ENCODE results near the gene HK2.

The HK2 gene

DNA sequence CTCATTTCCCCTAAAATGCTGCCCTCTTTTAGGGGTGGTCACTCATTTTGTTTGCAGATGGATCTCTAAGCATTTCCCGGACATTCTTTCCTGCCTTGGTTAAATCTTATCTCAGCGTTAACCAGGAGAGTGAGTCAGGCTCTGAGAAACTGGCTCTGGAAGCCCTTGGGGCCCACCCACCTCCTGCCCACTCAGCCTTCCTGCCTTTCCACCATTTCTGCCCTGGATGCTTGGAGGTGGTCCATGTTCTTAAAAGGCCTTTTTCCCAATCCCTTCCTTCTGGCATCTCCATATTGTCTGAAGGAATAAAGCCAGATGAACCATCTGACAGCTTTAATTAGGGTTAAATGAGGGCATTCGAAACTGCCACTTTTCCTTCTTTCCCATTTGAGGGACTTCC is 9.5 kb downstream of the HK2 start:
- TF ChIP-seq, protein P1, sequence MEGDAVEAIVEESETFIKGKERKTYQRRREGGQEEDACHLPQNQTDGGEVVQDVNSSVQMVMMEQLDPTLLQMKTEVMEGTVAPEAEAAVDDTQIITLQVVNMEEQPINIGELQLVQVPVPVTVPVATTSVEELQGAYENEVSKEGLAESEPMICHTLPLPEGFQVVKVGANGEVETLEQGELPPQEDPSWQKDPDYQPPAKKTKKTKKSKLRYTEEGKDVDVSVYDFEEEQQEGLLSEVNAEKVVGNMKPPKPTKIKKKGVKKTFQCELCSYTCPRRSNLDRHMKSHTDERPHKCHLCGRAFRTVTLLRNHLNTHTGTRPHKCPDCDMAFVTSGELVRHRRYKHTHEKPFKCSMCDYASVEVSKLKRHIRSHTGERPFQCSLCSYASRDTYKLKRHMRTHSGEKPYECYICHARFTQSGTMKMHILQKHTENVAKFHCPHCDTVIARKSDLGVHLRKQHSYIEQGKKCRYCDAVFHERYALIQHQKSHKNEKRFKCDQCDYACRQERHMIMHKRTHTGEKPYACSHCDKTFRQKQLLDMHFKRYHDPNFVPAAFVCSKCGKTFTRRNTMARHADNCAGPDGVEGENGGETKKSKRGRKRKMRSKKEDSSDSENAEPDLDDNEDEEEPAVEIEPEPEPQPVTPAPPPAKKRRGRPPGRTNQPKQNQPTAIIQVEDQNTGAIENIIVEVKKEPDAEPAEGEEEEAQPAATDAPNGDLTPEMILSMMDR (IDR thresholded peaks at IDR 0.05), result no peak

DNA sequence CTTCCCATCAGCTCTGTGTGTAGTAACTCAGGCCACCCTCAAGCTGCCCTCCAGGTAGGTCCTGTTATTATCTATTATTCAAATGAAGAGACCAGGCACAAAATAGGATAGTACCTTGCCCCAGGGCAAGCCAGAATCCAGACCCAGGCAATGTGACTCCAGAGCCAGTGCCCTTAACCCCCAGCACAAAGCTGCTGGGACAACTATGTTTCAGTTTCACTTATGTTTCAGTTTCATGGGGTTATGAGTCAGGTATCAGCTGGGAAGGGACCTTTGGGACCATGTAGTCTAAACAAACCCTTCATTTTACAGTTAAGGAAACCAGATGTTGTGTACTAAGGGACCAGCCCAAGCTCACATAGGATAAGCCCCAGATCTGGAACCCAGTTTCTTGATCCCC is 10.0 kb downstream of the HK2 start:
- TF ChIP-seq, protein P1 (IDR thresholded peaks at IDR 0.05), result no peak

DNA sequence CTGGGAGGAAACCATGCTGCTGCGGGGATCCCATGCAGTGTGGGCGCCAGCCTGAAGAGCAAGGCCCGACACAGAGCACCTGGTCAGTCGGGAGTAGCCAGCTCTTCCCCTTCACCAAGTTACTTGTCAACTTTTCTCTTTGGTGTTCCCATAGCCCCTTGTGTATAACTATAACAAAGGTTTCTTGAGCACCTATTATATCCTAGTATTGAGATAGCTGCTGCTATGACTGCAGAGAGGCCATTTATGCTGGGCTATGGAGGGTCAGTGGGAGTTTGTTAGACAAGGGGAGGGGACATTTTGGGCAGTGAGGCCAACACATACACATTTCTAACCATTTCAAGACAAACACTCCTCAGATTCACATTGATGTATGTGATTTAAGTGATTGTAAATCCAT is 10.8 kb downstream of the HK2 start:
- TF ChIP-seq, protein P1 (IDR thresholded peaks at IDR 0.05), result no peak

DNA sequence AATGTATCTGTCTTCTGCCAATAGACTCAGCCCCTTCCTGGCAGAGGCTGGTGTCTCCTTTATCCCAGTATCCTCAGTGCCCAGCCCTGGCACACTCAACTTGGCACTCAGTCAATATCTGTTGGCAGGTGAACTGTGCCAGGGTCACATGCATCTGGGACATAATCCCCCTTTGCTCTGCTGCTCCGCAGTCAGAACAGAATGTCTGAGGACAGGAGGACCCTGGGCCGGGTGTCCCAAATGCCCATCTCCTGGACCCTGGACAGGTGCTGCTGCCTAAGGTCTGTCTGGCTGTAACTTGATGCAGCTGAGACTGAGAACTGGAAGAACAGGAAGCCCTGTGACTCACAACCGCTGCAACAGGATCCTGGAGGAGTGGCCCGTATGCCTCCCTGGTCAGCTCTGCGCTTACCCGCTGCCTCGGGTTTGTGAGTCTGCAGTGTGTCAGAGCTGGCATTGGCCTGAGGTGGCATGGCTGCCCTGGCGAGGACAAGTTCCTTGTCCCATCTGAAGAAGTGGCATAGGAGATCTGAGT is 11.4 kb downstream of the HK2 start:
- TF ChIP-seq, protein P1 (IDR thresholded peaks at IDR 0.05), result no peak

DNA sequence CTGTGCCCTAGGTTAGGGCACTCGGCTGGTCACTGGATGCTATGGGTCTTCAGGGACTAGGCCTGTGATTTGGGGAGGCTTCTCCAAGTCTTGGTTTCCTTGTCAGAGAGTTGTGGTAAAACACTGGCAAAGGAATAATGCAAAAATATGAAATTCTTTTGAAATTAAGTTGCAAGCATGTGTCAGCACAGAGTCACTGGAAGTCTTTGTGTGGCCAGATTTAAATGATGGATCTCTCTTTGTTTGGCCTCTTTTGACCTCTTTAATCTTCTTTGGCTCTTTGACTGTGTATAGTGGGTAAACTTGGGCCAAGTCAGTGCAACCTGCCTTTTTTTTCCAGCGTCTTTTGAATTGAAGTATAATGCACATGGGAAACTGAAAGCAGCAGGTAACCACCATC is 12.1 kb downstream of the HK2 start:
- TF ChIP-seq, protein P1 (IDR thresholded peaks at IDR 0.05), result no peak

DNA sequence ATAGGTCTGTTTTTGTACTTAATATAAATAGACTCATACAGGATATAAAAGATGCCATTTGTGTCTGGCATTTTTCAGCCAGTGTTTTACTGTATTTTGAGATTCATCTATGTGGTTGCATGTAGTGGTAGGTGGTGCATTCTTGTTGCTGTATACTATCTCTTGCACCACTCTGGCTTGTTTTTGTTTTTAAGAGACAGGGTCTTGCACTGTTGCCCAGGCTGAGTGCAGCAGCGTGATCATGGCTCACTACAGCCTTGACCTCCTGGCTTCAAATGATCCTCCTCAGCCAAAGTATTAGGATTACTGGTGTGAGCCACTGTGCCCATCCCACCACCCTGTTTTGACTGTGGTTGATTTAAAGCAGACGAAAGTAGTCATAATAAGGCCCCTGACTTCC is 12.6 kb downstream of the HK2 start:
- TF ChIP-seq, protein P1 (IDR thresholded peaks at IDR 0.05), result no peak

DNA sequence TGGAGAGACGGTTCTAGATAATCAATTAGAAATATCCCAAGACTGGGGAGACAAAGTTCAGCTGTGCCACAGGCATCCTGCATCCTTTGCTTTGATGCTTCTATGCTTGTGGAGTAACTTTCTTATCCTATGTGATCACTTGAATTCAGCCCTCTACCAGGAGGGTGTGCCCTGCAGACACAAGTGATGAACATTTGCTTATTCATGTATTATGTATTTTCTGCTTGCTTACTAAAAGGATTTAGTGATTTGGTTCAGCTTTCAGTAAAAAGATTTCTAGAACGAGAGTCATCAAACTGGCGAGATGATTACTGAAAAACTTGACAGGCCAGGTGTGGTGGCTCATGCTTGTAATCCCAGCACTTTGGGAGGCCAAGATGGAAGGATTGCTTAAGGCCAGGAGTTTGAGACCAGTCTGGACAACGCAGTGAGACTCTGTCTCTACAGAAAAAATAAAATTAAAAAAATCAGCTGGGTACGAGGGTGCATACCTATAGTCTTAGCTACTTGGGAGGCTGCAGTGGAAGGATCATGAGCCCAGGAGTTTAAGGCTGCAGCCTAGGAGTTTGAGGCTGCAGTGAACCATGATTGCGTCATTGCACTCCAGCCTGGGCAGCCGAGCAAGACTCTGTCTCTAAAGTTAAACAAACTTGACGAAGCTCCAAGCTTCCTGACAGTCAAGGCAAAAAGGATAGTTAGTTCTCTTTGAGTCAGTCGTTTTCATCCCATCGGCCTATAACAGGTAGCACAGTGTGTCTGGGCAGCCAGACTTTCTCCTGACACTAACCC is 13.3 kb downstream of the HK2 start:
- TF ChIP-seq, protein P1 (IDR thresholded peaks at IDR 0.05), result no peak
